Fibroblast of the conjunctiva (primary cell): Measurements from ENCODE around the gene CREG1.

ENCODE experiments used
- DNase-seq: peaks from one replicate; pipeline ENCODE4 v3.0.0-alpha.2; 2010; ENCODE audit warnings: low read depth

The CREG1 gene

DNA sequence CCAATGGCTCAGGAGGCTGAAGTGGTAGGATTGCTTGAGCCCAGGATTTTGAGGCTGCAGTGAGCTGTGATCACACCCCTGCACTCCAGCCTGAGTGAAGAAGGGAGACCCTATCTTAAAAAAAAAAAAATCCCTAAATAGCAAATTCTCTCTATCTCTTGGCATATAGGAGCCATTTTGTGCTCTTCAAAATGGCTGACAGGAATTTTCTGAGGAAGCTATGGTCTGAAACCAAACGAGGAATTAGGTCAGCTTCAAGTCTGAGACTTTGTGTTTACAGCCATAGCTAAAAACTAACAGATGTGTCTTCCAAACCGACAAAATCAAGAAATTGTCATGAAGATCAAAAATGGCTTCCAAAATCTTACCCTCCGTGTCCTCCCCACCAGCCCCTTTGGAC is 45.8 kb downstream of the CREG1 start:
- no peak for DNase-seq

DNA sequence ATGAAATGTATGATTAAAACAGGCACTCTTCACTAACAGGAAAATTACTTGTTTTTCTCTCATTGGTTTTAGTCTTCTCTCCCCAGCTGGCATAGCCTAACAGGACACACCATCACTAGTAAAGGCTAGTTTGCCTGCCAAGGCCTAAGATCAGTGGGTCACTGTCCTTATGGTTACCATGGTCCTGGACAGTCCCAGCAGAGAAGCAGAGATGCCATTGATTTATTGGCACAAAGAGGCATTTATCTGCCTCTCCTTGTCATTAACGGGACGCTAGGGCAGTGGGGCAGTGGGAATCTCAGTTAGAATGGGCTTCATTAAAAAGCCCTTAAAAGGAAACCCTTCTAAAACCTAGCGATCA is 49.1 kb downstream of the CREG1 start:
- DNase-seq: no peak

DNA sequence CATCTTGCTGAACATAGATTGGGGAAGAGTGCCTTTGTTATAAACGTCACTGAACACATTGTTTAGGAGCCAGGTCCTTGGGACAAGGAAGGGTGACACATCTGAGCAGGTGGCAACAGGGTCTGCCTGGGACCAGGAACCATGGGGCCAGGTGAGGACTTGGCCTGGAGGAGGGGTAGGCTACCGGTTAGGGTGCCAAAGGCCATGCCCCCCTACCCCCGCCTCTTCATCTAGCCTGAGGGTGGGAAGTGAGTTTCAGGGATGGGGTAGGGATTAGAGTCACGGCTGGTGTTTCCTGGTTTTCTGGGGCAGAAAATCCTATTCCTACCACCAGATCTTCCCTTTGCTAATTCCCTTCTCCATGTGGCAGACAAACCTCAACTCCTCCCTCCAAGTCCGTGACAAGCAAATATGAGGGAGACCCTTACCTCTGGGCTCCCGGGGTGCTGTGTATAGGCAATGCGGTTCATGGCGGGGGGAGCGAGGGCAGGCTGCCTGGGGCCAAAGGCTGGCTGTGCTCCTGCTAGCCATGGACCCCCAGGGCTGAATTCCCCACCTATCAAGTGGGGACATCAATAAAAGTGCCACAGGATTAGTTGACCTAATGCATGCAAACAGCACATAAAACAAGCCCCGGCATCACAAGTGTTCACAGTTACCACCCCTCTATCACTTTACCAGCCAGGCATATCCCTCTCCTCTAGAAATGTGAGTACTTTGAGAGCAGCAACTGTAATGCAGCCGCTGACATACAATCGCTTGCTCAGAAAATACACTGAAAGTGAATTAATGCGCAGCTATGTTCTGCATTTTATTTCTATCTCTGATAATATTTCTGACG is 49.7 kb downstream of the CREG1 start:
- no peak for DNase-seq

DNA sequence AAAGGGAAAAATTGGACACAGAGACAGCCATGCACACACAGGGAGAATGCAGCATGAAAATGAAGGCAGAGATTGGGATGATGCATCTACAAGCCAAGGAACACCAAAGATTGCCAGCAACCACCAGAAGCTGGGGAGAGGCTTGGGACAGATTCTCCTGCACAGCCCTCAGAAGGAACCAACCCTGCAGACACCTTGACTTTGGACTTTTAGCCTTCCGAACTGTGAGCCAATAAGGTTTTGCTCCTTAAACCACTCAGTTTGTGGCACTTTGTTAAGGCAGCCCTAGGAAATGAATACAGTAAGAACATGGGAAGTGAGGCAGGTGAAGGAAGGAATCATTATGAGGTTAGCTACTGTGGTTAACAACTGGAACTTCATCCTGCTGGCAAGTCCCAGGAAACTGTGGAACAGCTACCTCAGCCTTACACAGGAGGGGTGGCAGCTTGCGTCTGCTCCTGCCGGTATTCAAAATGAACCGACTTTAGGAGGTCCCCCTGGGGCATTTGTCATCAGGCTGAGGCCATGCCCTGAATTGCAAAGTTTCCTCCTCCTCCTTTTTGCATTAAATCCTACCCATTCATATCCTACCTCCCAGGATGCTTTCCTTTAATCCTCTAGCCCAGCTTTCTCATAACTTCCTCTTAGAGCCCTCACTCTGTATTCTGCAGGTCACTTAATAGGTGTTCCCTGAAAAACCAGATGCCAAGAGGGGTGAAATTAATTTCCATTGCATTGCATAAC is 50.7 kb downstream of the CREG1 start:
- DNase-seq: no peak

DNA sequence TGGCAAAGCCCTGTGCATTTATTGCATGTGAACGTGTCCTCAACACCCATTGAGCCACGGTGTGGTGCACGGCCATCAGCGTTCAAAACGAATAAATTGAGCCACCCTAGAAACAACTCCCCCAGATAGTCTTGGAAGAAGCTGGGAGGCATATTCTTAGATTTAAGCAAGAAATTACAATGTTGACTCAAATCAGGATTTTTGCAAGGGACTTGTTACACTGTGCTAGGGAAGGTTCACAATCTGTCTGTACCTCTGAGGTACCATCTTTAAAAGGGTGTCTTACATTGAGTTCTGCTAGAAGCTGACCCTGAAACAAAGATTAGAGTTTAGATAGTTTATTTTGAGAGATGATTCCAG is 51.4 kb downstream of the CREG1 start:
- DNase-seq: no peak

DNA sequence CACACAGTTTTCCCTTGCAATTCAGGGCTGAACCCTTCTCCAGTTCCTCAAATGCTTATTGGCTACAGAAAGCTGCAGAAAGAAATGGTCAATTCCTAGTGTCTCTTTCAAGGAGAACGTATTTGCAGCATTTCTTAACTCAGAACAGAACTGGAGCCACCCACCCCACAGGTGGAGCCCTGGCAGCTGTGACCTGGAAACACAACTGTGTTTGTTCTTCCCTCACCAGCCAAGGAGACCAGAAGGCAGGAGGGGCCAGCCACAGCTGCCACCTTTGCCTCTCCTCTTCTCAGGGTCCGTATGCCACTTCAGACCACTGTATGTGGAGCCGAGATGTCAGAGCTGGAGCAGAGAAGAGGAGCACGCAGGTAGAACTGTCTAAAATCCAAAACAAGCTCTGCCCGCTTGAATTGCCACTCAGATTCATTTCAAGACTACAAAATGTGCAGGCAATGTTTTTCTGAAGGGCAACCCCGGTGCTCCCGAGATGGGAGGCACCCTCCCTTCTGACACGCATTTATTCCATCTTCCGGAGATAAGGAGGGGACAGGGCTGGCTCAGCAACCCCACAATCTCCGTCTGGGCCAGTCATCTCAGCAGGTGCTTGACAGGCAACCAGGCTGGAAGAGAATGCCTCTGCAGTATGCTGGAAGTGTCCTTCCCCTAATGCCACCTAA is 51.9 kb downstream of the CREG1 start:
- no peak for DNase-seq

DNA sequence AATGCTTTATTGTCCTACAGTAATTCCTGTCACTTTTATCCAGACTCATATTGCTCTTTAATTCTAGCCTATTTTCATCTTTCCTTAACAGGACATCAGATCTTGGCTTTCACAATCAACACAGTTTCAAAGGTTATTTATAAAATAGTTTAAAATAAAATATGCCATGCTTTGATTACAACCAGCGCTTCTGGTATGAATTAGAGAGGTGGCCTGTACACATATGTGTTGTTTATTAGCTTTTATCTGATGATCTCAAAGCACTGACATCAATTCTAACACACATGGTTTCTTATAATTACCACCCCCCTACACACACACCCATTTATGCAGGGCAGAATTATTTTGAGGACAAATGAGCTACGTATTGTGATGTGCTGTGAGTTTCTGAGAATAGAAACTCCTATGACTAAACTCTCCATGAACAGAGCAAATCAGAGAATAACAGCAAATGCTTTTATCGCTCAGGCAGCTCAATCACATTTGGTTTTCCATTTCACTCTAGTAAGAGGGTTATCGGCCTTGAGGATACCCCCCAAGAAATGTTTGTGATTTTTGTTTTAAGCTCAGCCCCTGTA is 53.2 kb downstream of the CREG1 start:
- DNase-seq: no peak

DNA sequence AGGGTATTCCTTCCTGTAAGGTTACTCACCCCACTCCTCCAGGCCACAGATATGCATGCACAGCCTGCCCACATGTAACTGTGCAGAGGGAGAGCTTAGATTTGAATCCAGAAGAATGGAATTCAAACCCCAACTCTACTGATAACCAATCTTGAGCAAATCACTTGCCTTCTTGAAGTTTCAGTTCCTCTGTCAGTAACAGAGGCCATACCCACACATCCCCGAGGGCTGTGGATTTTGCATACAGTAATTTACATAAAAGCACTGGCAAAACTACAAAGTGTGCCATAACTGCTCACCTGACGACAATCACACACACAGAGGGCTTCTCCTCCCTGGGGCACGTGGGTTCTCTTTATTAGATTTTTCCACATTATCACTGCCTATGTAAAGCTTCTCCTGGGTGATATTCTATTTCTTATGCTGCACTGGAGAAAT is 53.9 kb downstream of the CREG1 start:
- no peak for DNase-seq

DNA sequence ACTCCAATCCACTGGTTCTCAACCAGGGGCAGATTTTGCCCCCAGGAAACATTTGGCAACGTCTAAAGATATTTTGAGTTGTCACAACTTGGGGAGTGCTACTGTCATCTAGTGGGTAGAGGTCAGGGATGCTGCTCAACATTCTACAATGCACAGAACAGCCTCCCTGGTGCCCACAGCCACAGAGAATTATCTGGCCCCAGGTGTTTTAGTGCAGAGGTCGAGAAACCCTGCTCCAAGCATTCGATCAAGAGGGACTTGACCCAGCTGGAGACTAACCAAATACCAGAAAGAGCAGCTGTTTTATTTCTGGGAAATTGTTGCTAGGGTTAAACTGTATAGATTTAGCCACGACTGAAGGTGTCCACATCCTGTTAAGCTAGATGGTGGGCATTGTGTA is 54.5 kb downstream of the CREG1 start:
- DNase-seq: no peak

DNA sequence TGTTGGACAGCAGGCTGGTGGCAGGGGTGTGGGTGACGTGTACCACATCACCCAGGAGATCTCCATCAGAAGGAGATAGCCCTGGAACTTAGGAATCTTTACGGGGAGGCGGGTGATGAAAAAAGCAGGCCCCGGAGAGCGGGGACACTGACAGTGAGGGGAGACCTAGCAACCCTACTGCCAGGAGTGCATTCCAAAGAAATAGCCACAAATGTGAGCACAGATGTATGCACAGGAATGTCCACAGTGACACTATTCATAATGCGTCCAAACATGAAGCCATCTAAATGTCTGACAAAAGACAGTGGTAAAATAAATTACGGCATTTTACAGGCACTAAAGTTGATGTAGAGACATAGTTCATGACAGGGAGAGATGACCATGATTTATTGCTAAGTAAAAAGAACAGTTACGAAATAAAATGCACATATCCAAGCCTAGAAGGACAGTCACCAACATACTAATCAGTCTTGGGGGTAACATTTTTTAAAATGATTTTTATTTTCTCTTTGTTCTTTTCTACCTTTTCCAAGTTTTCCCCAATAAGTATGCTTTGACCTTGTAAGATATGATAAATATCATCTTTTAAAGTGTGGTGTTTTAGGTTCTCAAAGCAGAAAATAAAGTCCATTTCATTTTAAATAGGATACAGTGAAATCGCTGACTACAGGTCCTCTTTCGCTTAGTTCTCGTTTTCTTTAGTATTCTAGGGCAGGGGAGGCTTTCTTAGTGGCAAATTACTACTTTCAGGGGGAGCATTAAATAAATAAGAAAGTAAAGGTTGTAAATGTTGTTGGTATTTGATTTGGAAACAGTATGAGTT is 56.6 kb downstream of the CREG1 start:
- no peak for DNase-seq

DNA sequence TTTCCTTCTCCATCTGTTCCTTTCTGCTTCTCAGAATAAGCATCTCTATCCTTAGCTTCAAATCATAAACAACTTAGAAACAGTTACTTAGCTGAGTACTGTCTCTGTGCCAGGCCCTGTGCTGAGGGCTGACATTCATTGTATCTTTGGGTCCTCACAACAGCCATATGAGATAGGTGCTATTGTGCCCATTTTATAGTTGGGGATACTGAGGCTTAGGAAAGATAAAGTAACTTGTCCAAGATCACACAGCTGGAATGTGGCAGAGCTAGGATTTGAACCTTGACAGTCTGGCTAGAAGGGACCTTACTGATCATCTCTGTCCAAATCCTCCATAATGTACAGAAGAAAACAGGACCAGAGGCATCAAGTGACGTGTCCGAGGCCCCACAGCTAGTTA is 60.2 kb downstream of the CREG1 start:
- DNase-seq: no peak

DNA sequence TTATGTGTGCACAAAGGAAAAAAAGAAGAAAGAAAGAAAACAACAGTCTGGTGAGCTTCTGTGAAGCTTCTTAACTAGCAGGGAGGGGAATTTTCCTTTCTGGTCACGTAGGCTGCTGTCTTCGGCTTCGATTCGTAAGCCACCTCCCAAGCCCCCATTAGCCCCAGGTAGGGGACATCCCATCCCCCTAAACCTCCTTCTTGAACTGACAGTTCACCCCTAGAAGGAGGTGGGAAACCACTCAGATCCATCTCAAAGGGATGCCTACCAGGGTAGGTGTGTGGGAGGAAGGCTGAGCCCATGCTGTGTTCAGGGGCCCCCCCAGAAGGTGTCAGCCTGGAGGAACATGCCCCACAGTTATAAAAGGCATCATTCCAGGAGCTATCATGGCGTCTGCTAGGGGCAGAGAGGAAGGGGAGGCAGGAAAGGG is 61.1 kb downstream of the CREG1 start:
- DNase-seq: no peak

DNA sequence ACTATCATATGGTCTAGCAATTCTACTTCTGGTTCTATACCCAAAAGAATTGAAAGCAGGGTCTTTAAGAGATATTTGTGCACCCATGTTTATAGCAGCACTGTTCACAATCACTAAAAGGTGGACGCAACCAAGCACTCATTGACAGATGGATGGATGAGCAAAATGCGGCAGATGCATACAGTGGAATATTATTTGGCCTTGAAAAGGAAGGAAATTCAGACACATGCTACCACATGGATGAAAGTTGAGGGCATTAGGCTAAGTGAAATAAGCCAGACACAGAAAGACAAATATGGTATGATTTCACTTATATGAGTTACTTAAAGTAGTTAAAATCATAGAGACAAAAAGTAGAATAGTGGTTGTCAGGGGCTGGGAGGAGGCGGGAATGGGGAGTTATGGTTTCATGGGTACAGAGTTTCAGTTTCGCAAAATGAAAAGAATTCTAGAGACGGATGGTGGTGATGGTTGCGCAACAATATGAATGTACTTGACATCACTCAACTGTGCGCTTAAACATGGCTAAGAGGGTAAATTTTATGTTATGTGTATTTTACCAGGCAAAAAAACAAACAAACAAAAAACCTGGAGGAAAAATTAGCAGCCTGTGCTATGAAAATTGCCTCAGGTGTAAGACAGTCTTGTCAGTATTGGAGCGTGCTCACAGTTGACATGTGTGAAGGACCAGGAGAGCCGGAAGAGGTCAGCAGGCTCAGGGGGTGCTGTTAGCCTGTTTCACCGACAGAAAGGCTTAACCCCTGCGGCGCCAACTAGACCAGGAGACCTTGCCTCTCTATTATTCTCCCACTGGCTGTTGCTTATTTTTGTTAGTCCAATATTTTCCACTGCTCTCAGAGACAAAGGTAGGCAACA is 61.7 kb downstream of the CREG1 start:
- no peak for DNase-seq
